Endothelial cell of umbilical vein (primary cell): ENCODE data around the gene NCAN. TPM values are rescaled to one million over a fixed set of nuclear protein-coding genes. Genes with fewer than 3 reads are reported as not detected.

ENCODE experiments used
- BruUV-seq: library from RNA; stranded (reverse); fragments of 400-500 nt; replicated peaks from 2 replicates; lab custom pipeline; 2021; lab: Mats Ljungman, UMichigan
- CTCF ChIA-PET: fragments of 300-600, 350-600 bp; sonication (Branson Sonifier 250); formaldehyde crosslinking; loops from one replicate; lab custom pipeline; 2021; ENCODE audit warnings: antibody characterized with exemption, inconsistent platforms; lab: Charles Lee
- POLR2A ChIA-PET: fragments of 300-600, 350-600 bp; sonication (Branson Sonifier 250); formaldehyde crosslinking; loops from one replicate; lab custom pipeline; 2021; ENCODE audit warnings: antibody characterized with exemption, inconsistent platforms; lab: Charles Lee
- DNase-seq: peaks from one replicate; pipeline ENCODE4 v3.0.0-alpha.2; 2011; ENCODE audit warnings: low read depth, low spot score
- FAIRE-seq: peaks from 2 replicates; lab custom pipeline; 2011; peaks lifted over from hg19 to GRCh38; lab: Jason Lieb, UNC
- H2AFZ ChIP-seq: 2 replicates; pipeline ENCODE4 v1.6.0; 2012; ENCODE audit warnings: low read depth, low read length, control low read depth, inconsistent platforms
- H3K27ac ChIP-seq: 2 replicates; pipeline ENCODE4 v1.5.1; 2011; ENCODE audit warnings: low read depth, mild to moderate bottlenecking, control low read depth, low read length, moderate library complexity; ENCODE audit not compliant: insufficient read depth
- H3K27me3 ChIP-seq, 2 experiments: 2 replicates each; pipeline versions ENCODE4 v1.6.0 to v1.6.1; 2011; ENCODE audit warnings: low read length in 2 of 2, mixed read lengths in 1 of 2; ENCODE audit not compliant: control insufficient read depth in 2 of 2, insufficient read depth in 2 of 2
- H3K36me3 ChIP-seq, 2 experiments: 2 replicates in 1 of 2; 3 replicates in 1 of 2; pipeline ENCODE4 v1.5.1; 2011; ENCODE audit warnings: low read length in 2 of 2, mild to moderate bottlenecking in 1 of 2, moderate library complexity in 1 of 2; ENCODE audit not compliant: control insufficient read depth in 2 of 2, insufficient read depth in 2 of 2; ENCODE audit errors: extremely low read depth in 1 of 2
- H3K4me1 ChIP-seq: 3 replicates; pipeline ENCODE4 v1.5.1; 2011; ENCODE audit warnings: mild to moderate bottlenecking, low read length; ENCODE audit not compliant: control insufficient read depth, insufficient read depth; ENCODE audit errors: extremely low read depth
- H3K4me2 ChIP-seq: 2 replicates; pipeline ENCODE4 v1.6.1; 2011; ENCODE audit warnings: low read length, control low read depth, mixed read lengths; ENCODE audit not compliant: insufficient read depth
- H3K4me3 ChIP-seq, 3 experiments: fragments of 200-600 bp in 1 of 3; sonication (generic), shearing (Covaris generic) in 1 of 3; replicated peaks in 1 of 3; 2 replicates each; pipeline ENCODE4 v1.5.1; 2011 to 2016; ENCODE audit warnings: control low read depth in 3 of 3, low read length in 3 of 3, mild to moderate bottlenecking in 2 of 3, inconsistent platforms in 1 of 3, low read depth in 1 of 3, moderate library complexity in 1 of 3; ENCODE audit not compliant: insufficient read depth in 1 of 3
- H3K79me2 ChIP-seq: 2 replicates; pipeline ENCODE4 v1.6.0; 2012; ENCODE audit warnings: low read length, inconsistent platforms; ENCODE audit not compliant: control insufficient read depth, insufficient read depth
- H3K9ac ChIP-seq: replicated peaks from 2 replicates; pipeline ENCODE3; 2011; ENCODE audit warnings: low read length, control low read depth; ENCODE audit not compliant: insufficient read depth; ENCODE audit errors: extremely low read depth
- H3K9me1 ChIP-seq: replicated peaks from 3 replicates; pipeline ENCODE4 v1.6.0; 2011; ENCODE audit warnings: mild to moderate bottlenecking, low read length; ENCODE audit not compliant: control insufficient read depth, insufficient read depth; ENCODE audit errors: extremely low read depth
- H3K9me3 ChIP-seq: replicated peaks from 2 replicates; pipeline ENCODE4 v1.5.1; 2012; ENCODE audit warnings: low read length, inconsistent platforms; ENCODE audit not compliant: control insufficient read depth, insufficient read depth
- H4K20me1 ChIP-seq: replicated peaks from 2 replicates; pipeline ENCODE3; 2011; ENCODE audit warnings: mild to moderate bottlenecking, low read length; ENCODE audit not compliant: control insufficient read depth, insufficient read depth; ENCODE audit errors: extremely low read depth
- EZH2 ChIP-seq: IDR thresholded peaks from 2 replicates; pipeline ENCODE4 v1.6.1; 2012; ENCODE audit warnings: borderline replicate concordance, low read depth, mild to moderate bottlenecking, moderate library complexity, low read length, inconsistent platforms; ENCODE audit not compliant: severe bottlenecking
- FOS ChIP-seq: IDR thresholded peaks from 2 replicates; pipeline ENCODE4 v1.6.1; 2011; ENCODE audit warnings: mild to moderate bottlenecking, low read length, moderate library complexity, borderline replicate concordance; ENCODE audit not compliant: insufficient read depth
- GATA2 ChIP-seq: IDR thresholded peaks from 2 replicates; pipeline ENCODE4 v1.7.0; 2011; ENCODE audit warnings: low read depth, mild to moderate bottlenecking, moderate library complexity, mixed read lengths, low read length; ENCODE audit not compliant: insufficient read length, insufficient read depth
- JUN ChIP-seq: IDR thresholded peaks from 2 replicates; pipeline ENCODE4 v1.6.1; 2011; ENCODE audit warnings: borderline replicate concordance, low read depth; ENCODE audit not compliant: insufficient read length, insufficient read depth
- MAX ChIP-seq: IDR thresholded peaks from 2 replicates; pipeline ENCODE4 v1.6.1; 2011; ENCODE audit not compliant: insufficient read depth, insufficient read length
- MYC ChIP-seq: IDR thresholded peaks from one replicate; pipeline ENCODE4 v1.6.1; 2011; ENCODE audit warnings: mild to moderate bottlenecking, low read depth, low read length
- POLR2A ChIP-seq: IDR thresholded peaks from 2 replicates; pipeline ENCODE4 v1.6.1; 2012; ENCODE audit warnings: low read depth, mild to moderate bottlenecking, control low read depth, low read length
- POLR2AphosphoS5 ChIP-seq: IDR thresholded peaks from 2 replicates; pipeline ENCODE4 v1.6.1; 2012; ENCODE audit warnings: low read depth, mild to moderate bottlenecking, control low read depth, low read length, moderate library complexity; ENCODE audit not compliant: insufficient read depth
- dilution Hi-C: fragments of 300-500 bp; cut with MboI; formaldehyde crosslinking; loops from one replicate; pipeline ENCODE4 v1.15.0; 2019; ENCODE audit warnings: low sequenced_read_pairs; ENCODE audit not compliant: extremely low pct_ligation_motif_present
- intact Hi-C: fragments of 100-400 bp; cut with micrococcal nuclease; formaldehyde crosslinking; loops from one replicate; pipeline ENCODE4 v1.10.0; 2022
- polyA plus RNA-seq, 4 experiments: library from polyadenylated mRNA; depleted of rRNA in 3 of 4; stranded (reverse) in 3 of 4; unstranded in 1 of 4; fragments of >200 nt; gene quantifications; 2 replicates each; pipeline versions ENCODE4 v1.2.1 to v1.2.3, GENCODE V29; 2011 to 2012; ENCODE audit warnings: missing spikeins in 1 of 4
- total RNA-seq: library from RNA; stranded (reverse); gene quantifications from 2 replicates; pipeline ENCODE4 v1.2.3, GENCODE V29; 2021
- TF ChIP-seq, protein P1 (sequence below), 2 donors: IDR thresholded peaks; 1 replicate in 1 of 2; 2 replicates in 1 of 2; pipeline ENCODE4 v1.5.1; 2011; ENCODE audit warnings: low read length in 2 of 2, mild to moderate bottlenecking in 2 of 2, moderate library complexity in 2 of 2, control low read depth in 1 of 2, inconsistent platforms in 1 of 2, low read depth in 1 of 2; ENCODE audit not compliant: insufficient read depth in 1 of 2; ENCODE audit errors: extremely low read depth in 1 of 2

Gene NCAN
- total and polyA plus RNA-seq, 2 donors (not counting 3 experiments of a cell fraction or from before 2014, with no cell fraction given) = not detected

DNA sequence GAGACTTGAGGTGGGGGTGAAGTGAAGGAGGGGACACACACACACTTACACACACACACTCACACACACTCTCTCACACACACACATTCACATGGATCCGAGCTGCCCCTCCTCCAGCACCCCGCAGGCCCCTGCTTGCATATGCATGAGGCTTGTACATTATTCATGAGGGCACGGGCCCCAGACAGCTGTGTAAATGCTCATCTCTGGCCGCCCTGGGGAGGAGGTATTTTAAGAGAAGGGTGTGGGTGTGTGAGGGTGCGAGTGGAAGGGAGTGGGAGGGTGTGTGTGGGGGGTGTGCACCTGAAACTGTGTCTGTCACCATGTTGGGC lies 2.4 kb downstream of the NCAN start:
- no peak overlapping the region for H3K9ac ChIP-seq
- H3K4me3 ChIP-seq = no peak overlapping the region
- no peak overlapping the region for H3K4me2 ChIP-seq
- ChIA-PET POLR2A (no interaction called here), CTCF (interaction anchor here (0.7 to 1.5 kb wide), 2 partner anchors 16 to 191 kb away, joined by 3 to 8 read pairs; no protein-coding TSS in a partner anchor)
- H2AFZ ChIP-seq = no peak overlapping the region
- H4K20me1 ChIP-seq = no peaks in the 10 kb centered on the region
- H3K79me2 ChIP-seq = no peaks in the 10 kb centered on the region
- H3K27ac ChIP-seq = no peak overlapping the region
- TF ChIP-seq, protein P1, sequence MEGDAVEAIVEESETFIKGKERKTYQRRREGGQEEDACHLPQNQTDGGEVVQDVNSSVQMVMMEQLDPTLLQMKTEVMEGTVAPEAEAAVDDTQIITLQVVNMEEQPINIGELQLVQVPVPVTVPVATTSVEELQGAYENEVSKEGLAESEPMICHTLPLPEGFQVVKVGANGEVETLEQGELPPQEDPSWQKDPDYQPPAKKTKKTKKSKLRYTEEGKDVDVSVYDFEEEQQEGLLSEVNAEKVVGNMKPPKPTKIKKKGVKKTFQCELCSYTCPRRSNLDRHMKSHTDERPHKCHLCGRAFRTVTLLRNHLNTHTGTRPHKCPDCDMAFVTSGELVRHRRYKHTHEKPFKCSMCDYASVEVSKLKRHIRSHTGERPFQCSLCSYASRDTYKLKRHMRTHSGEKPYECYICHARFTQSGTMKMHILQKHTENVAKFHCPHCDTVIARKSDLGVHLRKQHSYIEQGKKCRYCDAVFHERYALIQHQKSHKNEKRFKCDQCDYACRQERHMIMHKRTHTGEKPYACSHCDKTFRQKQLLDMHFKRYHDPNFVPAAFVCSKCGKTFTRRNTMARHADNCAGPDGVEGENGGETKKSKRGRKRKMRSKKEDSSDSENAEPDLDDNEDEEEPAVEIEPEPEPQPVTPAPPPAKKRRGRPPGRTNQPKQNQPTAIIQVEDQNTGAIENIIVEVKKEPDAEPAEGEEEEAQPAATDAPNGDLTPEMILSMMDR (IDR thresholded peaks at IDR 0.05; ENCODE audit: extremely low read depth in 1 of 2, insufficient read depth in 1 of 2, low read depth in 1 of 2, low read length in 2 of 2) = no peak
- no peak for TF ChIP-seq GATA2
- no peak for TF ChIP-seq EZH2
- TF ChIP-seq MAX = no peak
- TF ChIP-seq FOS = no peak
- no peak for TF ChIP-seq POLR2AphosphoS5
- TF ChIP-seq JUN = no peak
- no peak for TF ChIP-seq POLR2A
- TF ChIP-seq MYC = no peak
- intact Hi-C loops (no loop called here), dilution Hi-C loops (no loop called here)
- H3K9me3 ChIP-seq = no peaks in the 10 kb centered on the region
- no peaks in the 10 kb centered on the region for H3K9me1 ChIP-seq
- FAIRE-seq (no peak), DNase-seq (no peak)
- no TSS peak for BruUV-seq
- no peaks in the 10 kb centered on the region for H3K4me1 ChIP-seq
- H3K36me3 ChIP-seq = no peaks in the 10 kb centered on the region
- peaks cover 10 to 11% of the 10 kb centered on the region in 2 experiments for H3K27me3 ChIP-seq
